Measurements from ENCODE around the gene EIF2AK3.

GRCh38 chr2:88606371-88607030 is 20.8 kb downstream of the EIF2AK3 start:
- TF ChIP-seq, protein P1, sequence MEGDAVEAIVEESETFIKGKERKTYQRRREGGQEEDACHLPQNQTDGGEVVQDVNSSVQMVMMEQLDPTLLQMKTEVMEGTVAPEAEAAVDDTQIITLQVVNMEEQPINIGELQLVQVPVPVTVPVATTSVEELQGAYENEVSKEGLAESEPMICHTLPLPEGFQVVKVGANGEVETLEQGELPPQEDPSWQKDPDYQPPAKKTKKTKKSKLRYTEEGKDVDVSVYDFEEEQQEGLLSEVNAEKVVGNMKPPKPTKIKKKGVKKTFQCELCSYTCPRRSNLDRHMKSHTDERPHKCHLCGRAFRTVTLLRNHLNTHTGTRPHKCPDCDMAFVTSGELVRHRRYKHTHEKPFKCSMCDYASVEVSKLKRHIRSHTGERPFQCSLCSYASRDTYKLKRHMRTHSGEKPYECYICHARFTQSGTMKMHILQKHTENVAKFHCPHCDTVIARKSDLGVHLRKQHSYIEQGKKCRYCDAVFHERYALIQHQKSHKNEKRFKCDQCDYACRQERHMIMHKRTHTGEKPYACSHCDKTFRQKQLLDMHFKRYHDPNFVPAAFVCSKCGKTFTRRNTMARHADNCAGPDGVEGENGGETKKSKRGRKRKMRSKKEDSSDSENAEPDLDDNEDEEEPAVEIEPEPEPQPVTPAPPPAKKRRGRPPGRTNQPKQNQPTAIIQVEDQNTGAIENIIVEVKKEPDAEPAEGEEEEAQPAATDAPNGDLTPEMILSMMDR (conservative IDR thresholded peaks at IDR 0.05 in 1 of 2, IDR thresholded peaks at IDR 0.05 in 1 of 2; ENCODE audit: low read depth in 1 of 2, low read length in 2 of 2) = no peak
- no peak for TF ChIP-seq EZH2 (IDR thresholded peaks at IDR 0.05; ENCODE audit: low read length, missing control alignments)

All from fibroblast of lung (primary cell).